COLO668 (cell line): Measurements from ENCODE around the gene BABAM2.
"Not testable (repeated sequence)": the region's sequence is repeated elsewhere in the genome, so short reads cannot be mapped to it uniquely, and the experiment has no call there.

ENCODE experiments used
- DNase-seq: peaks from one replicate; lab custom pipeline; 2025; ENCODE audit not compliant: unreplicated experiment; lab: John Stamatoyannopoulos, UW

BABAM2 gene

GRCh38 chr2:28103611-28104010 lies 213.1 kb downstream of the BABAM2 start:
- no peak for DNase-seq

DNA sequence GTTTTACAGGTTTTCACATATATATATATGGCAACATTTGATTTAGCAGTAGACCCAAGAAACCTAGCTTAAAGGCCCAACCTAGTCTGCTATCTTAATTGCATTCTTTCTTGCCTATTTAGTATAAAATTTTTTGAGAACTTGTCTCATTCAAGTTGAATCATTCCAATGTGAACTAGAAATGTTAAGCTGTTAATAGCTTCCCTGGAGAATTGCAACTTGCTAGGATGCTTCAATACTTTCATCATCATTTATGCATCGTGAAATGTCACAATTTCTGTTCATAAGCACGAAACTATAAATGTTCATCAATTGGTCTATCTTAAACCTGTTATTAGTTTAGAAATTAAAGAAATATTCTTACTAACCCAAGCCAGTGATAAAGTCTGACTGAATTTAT lies 217.6 kb downstream of the BABAM2 start:
- DNase-seq = no peak

GRCh38 chr2:28113771-28114170 lies 223.2 kb downstream of the BABAM2 start:
- not testable (repeated sequence) for DNase-seq

DNA sequence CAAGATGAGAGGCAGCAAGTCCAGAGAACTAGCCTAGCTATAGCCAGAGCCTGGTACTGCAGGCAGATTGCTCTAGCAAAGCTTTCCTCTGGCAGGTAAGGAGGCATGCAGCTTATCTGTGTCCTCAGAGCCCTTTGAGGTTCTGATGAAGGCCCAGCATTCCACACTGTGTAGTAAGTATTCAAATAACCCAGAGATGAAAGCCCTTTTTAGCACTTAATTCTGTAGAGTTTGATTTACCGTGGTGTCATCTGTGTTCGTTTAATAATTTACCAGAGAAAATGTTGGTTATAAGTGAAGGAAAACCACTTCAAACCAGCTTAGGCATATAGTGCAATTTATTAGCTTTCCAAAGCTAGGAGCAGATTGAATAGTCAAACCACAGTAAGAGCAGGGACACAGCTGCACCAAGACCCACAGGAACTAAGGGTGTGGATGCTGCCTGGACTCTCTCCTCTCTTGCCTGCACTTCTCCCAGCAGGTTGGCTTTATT lies 226.6 kb downstream of the BABAM2 start:
- peak; percentile 29 for DNase-seq

- no peak for DNase-seq
Observed at GRCh38 chr2:28119631-28120030, 229.1 kb downstream of the BABAM2 start.

GRCh38 chr2:28128281-28128950 lies 237.9 kb downstream of the BABAM2 start:
- no peak for DNase-seq

GRCh38 chr2:28129955-28130695 lies 239.6 kb downstream of the BABAM2 start:
- DNase-seq = no peak

DNA sequence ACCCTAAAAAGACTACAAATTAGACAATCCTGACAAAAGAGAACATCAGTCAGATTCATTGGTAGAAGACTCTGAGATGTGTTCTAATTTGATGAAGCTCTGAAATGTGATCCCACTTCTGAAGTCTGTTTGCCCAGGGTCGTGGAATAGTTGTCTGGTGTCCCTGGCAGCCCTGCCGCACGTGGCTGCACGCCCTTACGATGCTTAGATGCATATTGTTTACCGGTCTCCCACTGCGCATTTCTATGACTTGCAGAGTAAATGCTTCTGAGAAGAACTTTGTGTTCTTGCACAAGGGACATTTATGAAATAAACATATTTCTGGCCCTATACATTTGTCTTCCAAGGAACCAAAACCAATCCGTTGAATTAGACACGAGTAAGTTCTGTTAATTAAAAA lies 243.2 kb downstream of the BABAM2 start:
- DNase-seq = no peak

DNA sequence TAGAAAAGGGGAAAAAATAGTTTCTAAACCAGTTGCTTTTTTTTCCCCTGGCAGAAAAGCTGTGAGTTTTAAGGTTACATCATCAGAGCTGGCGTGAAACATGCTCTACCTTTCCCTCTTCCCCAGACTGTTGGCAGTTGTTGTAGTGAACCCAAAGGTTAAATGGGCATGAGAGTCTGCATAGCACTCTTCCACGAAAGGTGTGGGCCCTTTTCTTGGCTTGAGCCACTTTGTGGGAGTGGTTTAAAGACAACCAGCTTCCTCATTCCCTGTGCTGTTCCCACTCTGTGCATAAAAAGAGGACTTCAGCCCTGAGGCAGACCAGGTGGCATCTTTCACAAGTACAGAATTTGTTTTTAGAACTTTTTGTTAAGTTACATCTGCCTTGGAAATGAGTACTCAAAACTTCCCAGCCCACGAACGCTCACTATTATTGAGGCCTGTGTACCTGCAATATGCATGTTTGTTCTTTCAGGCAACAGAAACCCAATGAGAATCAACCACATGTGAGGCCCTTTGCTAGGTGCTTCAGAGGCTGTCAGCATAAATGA lies 243.8 kb downstream of the BABAM2 start:
- DNase-seq = no peak

- DNase-seq = no peak
Observed at GRCh38 chr2:28134857-28135256, 244.3 kb downstream of the BABAM2 start.

- DNase-seq = no peak
Observed at GRCh38 chr2:28135324-28135723, 244.8 kb downstream of the BABAM2 start.

DNA sequence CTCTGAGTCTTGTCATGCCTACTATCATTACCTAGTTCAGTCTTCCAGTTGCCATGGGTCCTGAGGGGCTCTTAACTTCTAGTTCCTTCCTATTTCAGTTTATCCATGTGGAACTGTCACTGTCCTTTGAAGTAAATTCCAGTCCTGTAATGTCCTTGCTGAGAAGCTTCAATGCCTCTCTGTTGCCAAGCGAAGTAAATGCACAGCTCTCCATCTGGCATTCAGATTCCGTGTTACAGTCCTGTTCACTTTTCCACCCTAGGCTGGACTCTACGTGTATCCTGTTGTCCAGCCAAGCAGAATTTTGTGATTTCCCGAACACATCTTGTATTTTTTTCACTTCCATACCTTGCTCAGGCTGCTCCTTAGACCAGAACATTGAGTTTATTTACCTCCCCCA lies 245.3 kb downstream of the BABAM2 start:
- DNase-seq = no peak

- no peak for DNase-seq
Observed at GRCh38 chr2:28136556-28136955, 246.0 kb downstream of the BABAM2 start.

- DNase-seq = no peak
Observed at GRCh38 chr2:28137221-28137620, 246.7 kb downstream of the BABAM2 start.

DNA sequence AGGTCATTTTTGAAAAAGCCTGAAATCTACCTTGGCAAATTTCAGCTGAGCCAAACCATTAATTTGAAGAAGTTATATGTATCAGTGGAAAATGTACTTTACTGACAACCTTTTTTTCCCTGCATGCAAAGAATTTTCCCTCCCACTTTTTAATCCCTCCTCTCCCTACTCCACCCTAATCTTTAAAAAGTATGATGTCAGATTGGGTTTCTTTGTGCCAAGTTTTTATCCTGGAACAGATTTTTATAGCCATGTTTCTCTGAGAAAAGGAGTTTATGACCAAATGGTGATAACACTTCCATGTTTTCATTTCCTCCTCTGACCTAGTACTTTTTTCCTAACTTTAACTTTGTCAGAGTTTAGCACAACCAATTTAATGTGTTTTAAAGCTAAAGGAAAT lies 251.9 kb downstream of the BABAM2 start:
- no peak for DNase-seq

GRCh38 chr2:28148000-28148399 lies 257.5 kb downstream of the BABAM2 start:
- DNase-seq = no peak

DNA sequence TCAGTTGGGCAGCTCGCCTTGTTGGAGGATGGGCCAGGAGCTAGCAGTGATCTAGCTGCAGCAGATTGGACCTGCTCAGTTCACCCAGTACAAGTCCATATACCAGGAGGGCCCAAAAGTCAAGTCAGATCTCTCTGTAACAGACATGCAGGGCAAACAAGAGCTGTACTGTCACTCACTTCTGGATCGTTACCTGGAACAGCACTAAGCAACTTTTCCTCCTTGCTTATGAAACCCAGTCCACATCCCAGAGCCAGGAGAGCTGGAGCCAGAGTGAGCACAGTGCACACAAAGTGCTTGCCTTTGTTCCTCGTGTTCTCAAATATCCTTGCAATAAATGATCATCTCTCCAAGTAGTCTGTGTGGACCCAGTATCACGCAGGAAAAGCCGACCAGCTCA lies 258.0 kb downstream of the BABAM2 start:
- DNase-seq = no peak

DNA sequence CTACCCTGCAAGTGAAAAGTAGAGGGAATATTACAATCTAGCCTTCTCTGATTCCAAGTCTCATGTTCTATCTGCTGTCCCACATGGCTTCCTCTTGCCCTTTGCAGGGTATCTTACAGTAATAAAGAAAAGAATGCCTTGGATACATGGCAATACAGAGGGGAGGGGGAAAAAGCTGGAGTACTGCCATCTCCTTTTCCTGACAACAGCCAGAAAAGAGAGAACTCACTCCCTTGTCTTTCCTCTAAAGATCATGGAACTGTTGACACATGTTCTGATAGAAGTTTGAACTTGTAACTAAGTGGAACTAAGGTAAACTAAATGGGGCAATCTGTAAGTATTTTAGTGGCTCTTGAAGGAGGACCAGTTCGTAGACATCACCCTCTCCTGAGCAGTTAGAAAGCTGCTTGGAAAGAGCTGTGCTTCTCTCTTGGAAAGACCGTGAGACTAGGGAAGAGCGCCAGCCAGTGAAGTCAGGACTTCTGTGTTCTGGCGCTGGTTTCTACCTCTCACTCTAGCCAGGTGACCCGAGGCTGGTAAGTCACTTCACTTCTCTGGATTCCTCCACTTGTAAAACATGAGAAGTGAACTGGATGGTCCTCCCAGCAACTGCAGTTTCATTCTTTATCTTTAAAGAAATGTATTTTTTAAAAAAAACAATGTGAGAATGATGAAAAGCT lies 259.8 kb downstream of the BABAM2 start:
- no peak for DNase-seq

- DNase-seq = no peak
Observed at GRCh38 chr2:28150994-28151393, 260.5 kb downstream of the BABAM2 start.

GRCh38 chr2:28152585-28153280 lies 262.2 kb downstream of the BABAM2 start:
- no peak for DNase-seq

GRCh38 chr2:28153851-28154250 lies 263.3 kb downstream of the BABAM2 start:
- peak; percentile 20 for DNase-seq
